CD4-positive, alpha-beta T cell (primary cell): ENCODE data around the gene ALKBH6. TPM values are rescaled to one million over a fixed set of nuclear protein-coding genes. Genes with fewer than 3 reads are reported as not detected.

Source experiments
- ATAC-seq: fragments of 200-7000 bp; cut with Tn5 transposase; one replicate; pipeline ENCODE4 v1.10.0; 2022; ENCODE audit warnings: mild to moderate bottlenecking; ENCODE audit not compliant: poor library complexity
- CTCF ChIA-PET: fragments of 350-600 bp; sonication (Branson Sonifier 250); formaldehyde crosslinking; loops from one replicate; lab custom pipeline; 2021; ENCODE audit warnings: antibody characterized with exemption, inconsistent platforms; lab: Charles Lee
- POLR2A ChIA-PET: fragments of 350-600 bp; sonication (Branson Sonifier 250); formaldehyde crosslinking; loops from one replicate; lab custom pipeline; 2021; ENCODE audit warnings: antibody characterized with exemption, inconsistent platforms; lab: Charles Lee
- DNase-seq, 14 experiments: peaks; one replicate each; pipeline ENCODE4 v3.0.0-alpha.2; 2013 to 2020; ENCODE audit warnings: mixed read lengths in 2 of 14
- H3K27ac ChIP-seq, 2 donors: one replicate each; pipeline versions ENCODE4 v1.5.1 to v1.7.0; 2013; ENCODE audit warnings: low read length in 2 of 2, low read depth in 1 of 2, mild to moderate bottlenecking in 1 of 2
- H3K27me3 ChIP-seq, 2 experiments: 1 replicate in 1 of 2; 2 replicates in 1 of 2; pipeline versions ENCODE4 v1.6.1 to v1.7.0; 2013; ENCODE audit warnings: low read length in 2 of 2, control low read depth in 1 of 2, mild to moderate bottlenecking in 1 of 2, moderate library complexity in 1 of 2; ENCODE audit not compliant: insufficient read depth in 2 of 2, control insufficient read depth in 1 of 2
- H3K36me3 ChIP-seq: one replicate; pipeline ENCODE4 v1.6.1; 2013; ENCODE audit warnings: low read length, control low read depth; ENCODE audit not compliant: insufficient read depth
- H3K4me1 ChIP-seq: one replicate; pipeline ENCODE4 v1.6.1; 2013; ENCODE audit warnings: low read length, control low read depth; ENCODE audit not compliant: insufficient read depth
- H3K4me3 ChIP-seq: one replicate; pipeline ENCODE4 v1.5.1; 2013; ENCODE audit warnings: mild to moderate bottlenecking, low read length, moderate library complexity
- H3K9me3 ChIP-seq, 2 experiments: 1 replicate in 1 of 2; 2 replicates in 1 of 2; pipeline versions ENCODE4 v1.6.1 to v1.7.0; 2013; ENCODE audit warnings: low read length in 2 of 2, mild to moderate bottlenecking in 2 of 2, control low read depth in 1 of 2, moderate library complexity in 1 of 2; ENCODE audit not compliant: control insufficient read depth in 1 of 2, insufficient read depth in 1 of 2
- H3K27ac Mint-ChIP-seq: one replicate; pipeline ENCODE4 v1.8.0; 2020; ENCODE audit warnings: mixed read lengths
- H3K27me3 Mint-ChIP-seq: one replicate; pipeline ENCODE4 v1.8.0; 2021; ENCODE audit warnings: mixed read lengths
- H3K36me3 Mint-ChIP-seq: one replicate; pipeline ENCODE4 v1.8.0; 2021; ENCODE audit warnings: low read depth, mixed read lengths
- H3K4me1 Mint-ChIP-seq: one replicate; pipeline ENCODE4 v1.8.0; 2021; ENCODE audit warnings: low read depth, mixed read lengths
- H3K4me3 Mint-ChIP-seq: one replicate; pipeline ENCODE4 v1.8.0; 2020; ENCODE audit warnings: mild to moderate bottlenecking, mixed read lengths
- H3K9me3 Mint-ChIP-seq: one replicate; pipeline ENCODE4 v1.8.0; 2020; ENCODE audit warnings: mixed read lengths
- intact Hi-C, 2 experiments: fragments of 100-400 bp; cut with DNase I in 1 of 2; cut with micrococcal nuclease in 1 of 2; formaldehyde crosslinking; loops; one replicate each; pipeline versions ENCODE4 v1.15.1 to v1.9.0; 2023 to 2025; cut with DNase I, micrococcal nuclease
- total RNA-seq, 174 experiments: library from RNA in 2 of 174; stranded (reverse) in 2 of 174; gene quantifications; one replicate each; pipeline ENCODE4 v1.2.3 and lab custom pipeline; 2021 to 2026
- TF ChIP-seq, protein P1 (sequence below): fragments of 200-600 bp; IDR thresholded peaks from one replicate; pipeline ENCODE4 v1.8.0; 2022; ENCODE audit warnings: antibody characterized with exemption, mild to moderate bottlenecking

Gene ALKBH6
- total RNA-seq, 2 experiments from 2014 or later = 38.1 to 41.8 TPM

DNA sequence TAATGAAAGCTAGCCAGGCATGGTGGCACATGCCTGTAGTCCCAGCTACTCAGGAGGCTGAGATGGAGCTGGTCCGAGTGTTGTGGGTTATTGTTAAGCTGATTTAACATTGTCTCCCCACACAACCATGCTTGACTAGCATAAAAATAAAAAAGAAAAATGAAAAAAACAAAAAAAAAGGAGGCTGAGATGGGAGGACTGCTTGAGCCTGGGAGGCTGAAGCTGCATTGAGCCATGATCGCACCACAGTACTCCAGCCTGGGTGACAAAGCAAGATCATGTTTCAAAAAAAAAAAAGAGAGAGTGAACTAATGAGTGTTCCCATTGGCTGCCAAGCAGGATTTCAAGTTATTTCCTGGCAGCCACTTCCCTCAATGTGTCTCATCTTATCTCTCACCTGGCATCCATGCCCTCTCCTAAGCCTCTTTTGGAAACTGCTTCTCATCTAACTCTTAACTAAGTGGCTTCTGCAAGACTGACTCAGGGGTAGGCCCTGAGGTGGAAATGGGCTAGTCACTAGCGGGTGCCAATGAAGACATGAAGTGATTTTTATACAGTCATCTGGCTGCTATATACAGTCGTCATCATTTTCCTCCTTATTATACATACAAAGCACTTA lies 35.2 kb upstream of the ALKBH6 start:
- no peaks in the 10 kb centered on the region for H3K9me3 Mint-ChIP-seq
- no peak for ATAC-seq

DNA sequence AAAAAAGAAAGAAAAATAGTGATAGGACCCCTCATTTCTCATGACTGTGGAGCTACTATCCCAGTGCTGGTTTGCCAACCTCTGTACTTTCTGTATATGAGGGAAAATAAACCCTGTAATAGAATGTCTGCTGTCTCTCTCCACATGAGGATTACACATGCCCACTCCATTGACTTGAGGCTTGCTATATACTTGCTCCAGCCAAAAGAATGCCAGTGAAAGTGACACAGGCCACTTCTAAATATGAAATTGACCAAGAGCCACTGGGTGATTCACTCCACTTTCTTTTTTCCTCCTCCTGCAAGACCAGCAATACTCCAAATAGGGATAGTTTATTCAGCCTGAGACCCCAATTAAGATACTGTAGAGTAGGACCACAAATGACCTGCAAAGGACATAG lies 33.8 kb upstream of the ALKBH6 start:
- H3K4me3 ChIP-seq = no peak overlapping the region
- Mint-ChIP-seq H3K9me3 (no peaks in the 10 kb centered on the region), H3K27ac (no peak overlapping the region), H3K4me1 (peaks cover 12% of the 10 kb centered on the region), H3K27me3 (no peaks in the 10 kb centered on the region), H3K4me3 (no peak overlapping the region), H3K36me3 (peaks cover 18% of the 10 kb centered on the region)
- no peaks in the 10 kb centered on the region for H3K9me3 ChIP-seq
- H3K36me3 ChIP-seq = peaks cover 3% of the 10 kb centered on the region
- H3K27me3 ChIP-seq = no peaks in the 10 kb centered on the region
- DNase-seq = no peak
- no peak overlapping the region for H3K27ac ChIP-seq
- TF ChIP-seq, protein P1, sequence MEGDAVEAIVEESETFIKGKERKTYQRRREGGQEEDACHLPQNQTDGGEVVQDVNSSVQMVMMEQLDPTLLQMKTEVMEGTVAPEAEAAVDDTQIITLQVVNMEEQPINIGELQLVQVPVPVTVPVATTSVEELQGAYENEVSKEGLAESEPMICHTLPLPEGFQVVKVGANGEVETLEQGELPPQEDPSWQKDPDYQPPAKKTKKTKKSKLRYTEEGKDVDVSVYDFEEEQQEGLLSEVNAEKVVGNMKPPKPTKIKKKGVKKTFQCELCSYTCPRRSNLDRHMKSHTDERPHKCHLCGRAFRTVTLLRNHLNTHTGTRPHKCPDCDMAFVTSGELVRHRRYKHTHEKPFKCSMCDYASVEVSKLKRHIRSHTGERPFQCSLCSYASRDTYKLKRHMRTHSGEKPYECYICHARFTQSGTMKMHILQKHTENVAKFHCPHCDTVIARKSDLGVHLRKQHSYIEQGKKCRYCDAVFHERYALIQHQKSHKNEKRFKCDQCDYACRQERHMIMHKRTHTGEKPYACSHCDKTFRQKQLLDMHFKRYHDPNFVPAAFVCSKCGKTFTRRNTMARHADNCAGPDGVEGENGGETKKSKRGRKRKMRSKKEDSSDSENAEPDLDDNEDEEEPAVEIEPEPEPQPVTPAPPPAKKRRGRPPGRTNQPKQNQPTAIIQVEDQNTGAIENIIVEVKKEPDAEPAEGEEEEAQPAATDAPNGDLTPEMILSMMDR = no peak
- ChIA-PET POLR2A (no interaction called here), CTCF (no interaction called here)
- intact Hi-C loops = no loop called here
- peaks cover 2% of the 10 kb centered on the region for H3K4me1 ChIP-seq
- no peak for ATAC-seq

More for the DNA sequence above, 35.2 kb upstream of the ALKBH6 start:
- H3K36me3 ChIP-seq = peaks cover 3% of the 10 kb centered on the region
- POLR2A ChIA-PET = no interaction called here
- no peak for DNase-seq
- intact Hi-C loops = no loop called here
- no peak overlapping the region for H3K4me3 ChIP-seq
- no peaks in the 10 kb centered on the region for H3K9me3 ChIP-seq
- H3K27me3 ChIP-seq = no peaks in the 10 kb centered on the region
- Mint-ChIP-seq H3K4me1 (peaks cover 21% of the 10 kb centered on the region), H3K27me3 (no peaks in the 10 kb centered on the region), H3K4me3 (no peak overlapping the region), H3K27ac (no peak overlapping the region), H3K36me3 (peaks cover 24% of the 10 kb centered on the region)
- H3K4me1 ChIP-seq = peaks cover 14% of the 10 kb centered on the region
- TF ChIP-seq, protein P1 = no peak
- no peak overlapping the region for H3K27ac ChIP-seq
- CTCF ChIA-PET = no interaction called here

DNA sequence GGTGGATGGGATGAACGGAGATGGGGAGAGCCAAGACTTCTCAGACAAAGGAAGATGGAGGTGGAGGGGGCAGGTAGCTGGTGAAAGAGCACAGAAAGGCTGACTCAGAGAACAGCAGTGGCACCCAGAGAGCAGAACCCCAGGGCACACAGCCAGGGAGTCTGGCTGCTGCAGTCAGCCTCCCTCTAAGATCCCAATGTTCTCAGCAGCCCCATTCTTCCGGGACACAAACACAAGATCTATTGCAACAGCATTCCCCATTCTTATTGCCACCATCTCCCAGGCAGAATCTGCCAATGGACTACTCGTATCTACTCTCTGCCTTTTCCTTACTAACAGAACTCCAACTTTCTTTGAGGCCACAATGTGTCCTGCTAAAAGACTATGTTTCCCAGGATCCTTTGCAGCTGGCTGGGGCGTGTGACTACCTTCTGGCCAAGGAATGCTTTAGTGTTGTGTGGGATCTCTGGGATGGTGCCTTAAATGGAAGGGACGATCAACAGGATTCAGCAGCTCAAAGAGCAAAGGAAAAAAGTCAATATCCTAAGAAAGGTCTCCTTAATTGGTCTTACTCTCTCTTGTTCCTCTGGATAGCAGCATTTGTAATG lies 32.5 kb upstream of the ALKBH6 start:
- TF ChIP-seq, protein P1 = no peak
- H3K4me3 ChIP-seq = no peak overlapping the region
- Mint-ChIP-seq H3K4me3 (no peak overlapping the region), H3K27me3 (no peaks in the 10 kb centered on the region), H3K36me3 (peaks cover 18% of the 10 kb centered on the region), H3K27ac (no peak overlapping the region), H3K4me1 (peaks cover 11% of the 10 kb centered on the region), H3K9me3 (no peaks in the 10 kb centered on the region)
- no peak overlapping the region for H3K27ac ChIP-seq
- H3K4me1 ChIP-seq = no peaks in the 10 kb centered on the region
- ChIA-PET POLR2A (interaction anchor here (0.6 kb wide), 1 partner anchor 17 kb away, joined by 3 read pairs; no protein-coding TSS in a partner anchor), CTCF (no interaction called here)
- H3K27me3 ChIP-seq = no peaks in the 10 kb centered on the region
- intact Hi-C loops = no loop called here
- peaks cover 3% of the 10 kb centered on the region for H3K36me3 ChIP-seq
- H3K9me3 ChIP-seq = no peaks in the 10 kb centered on the region
- no peak for DNase-seq
- ATAC-seq = no peak
